Ovary (tissue), 3 donors: ENCODE data around the gene ENPP6.

Experiments
- CTCF ChIP-seq, 3 donors: fragments of 450-650 bp in 2 of 3; fragments of 200-600 bp in 1 of 3; IDR thresholded peaks; one replicate each; pipeline versions ENCODE4 v1.5.1 to v1.8.0; 2016 to 2022; ENCODE audit warnings: antibody characterized with exemption in 3 of 3, mild to moderate bottlenecking in 1 of 3
- POLR2A ChIP-seq: fragments of 450-650 bp; IDR thresholded peaks from one replicate; pipeline ENCODE4 v1.6.1; 2017; ENCODE audit warnings: antibody characterized with exemption, mild to moderate bottlenecking, moderate library complexity
- donor health status: DM: no; HTN: no; CAD: no.

GRCh38 chr4:184167576-184167975, 50.1 kb downstream of the ENPP6 start:
- TF ChIP-seq POLR2A, result no peak
- TF ChIP-seq CTCF (IDR thresholded peaks at IDR 0.05), result no peak
